Measurements from ENCODE around the gene TLE3.

- TF ChIP-seq CTCF (IDR thresholded peaks at IDR 0.05; ENCODE audit: poor library complexity) (no peak), EZH2 (IDR thresholded peaks at IDR 0.05; ENCODE audit: borderline replicate concordance) (no peak), EZH2phosphoT487 (IDR thresholded peaks at IDR 0.05; ENCODE audit: low read depth, severe bottlenecking, unreplicated experiment) (no peak)
Observed at GRCh38 chr15:70023769-70024491, 73.8 kb downstream of the TLE3 start.

Data from hepatocyte (in vitro differentiated cells).